ENCODE results near the gene IKZF5.

The IKZF5 gene

GRCh38 chr10:122954731-122955050, 53.9 kb downstream of the IKZF5 start:
- H3K4me3 Mint-ChIP-seq, result no peak overlapping the region
- peaks cover 18% of the 10 kb centered on the region for H3K4me1 Mint-ChIP-seq
- H3K27me3 Mint-ChIP-seq (ENCODE audit: low read depth, poor library complexity), result peaks cover 33% of the 10 kb centered on the region
- H3K27ac Mint-ChIP-seq, result no peak overlapping the region
- no peak for TF ChIP-seq CTCF (IDR thresholded peaks at IDR 0.05)
- peaks cover 14% of the 10 kb centered on the region for H3K36me3 Mint-ChIP-seq (ENCODE audit: low read depth)
- peaks cover 25% of the 10 kb centered on the region for H3K9me3 Mint-ChIP-seq
- peak; percentile 1 for DNase-seq

- Mint-ChIP-seq H3K27ac (peak within 1 kb of the TSS; percentile 88), H3K4me1 (peaks cover 18% of the 10 kb centered on the region), H3K36me3 (ENCODE audit: low read depth) (peaks cover 18% of the 10 kb centered on the region), H3K27me3 (ENCODE audit: low read depth, poor library complexity) (peaks cover 33% of the 10 kb centered on the region), H3K9me3 (peaks cover 25% of the 10 kb centered on the region), H3K4me3 (peak within 1 kb of the TSS; percentile 91)
- peak; percentile 96 for DNase-seq
- TF ChIP-seq CTCF (IDR thresholded peaks at IDR 0.05), result no peak
Observed at GRCh38 chr10:122953902-122954730, 54.5 kb downstream of the IKZF5 start, which contains the start of gene C10orf88. C10orf88 (minus strand) TSS chr10:122954227; CDS start chr10:122954178, 49 bp downstream.

- DNase-seq, result no peak
- Mint-ChIP-seq H3K4me1 (peaks cover 18% of the 10 kb centered on the region), H3K4me3 (no peak overlapping the region), H3K9me3 (peaks cover 7% of the 10 kb centered on the region), H3K27ac (no peak overlapping the region), H3K27me3 (ENCODE audit: low read depth, poor library complexity) (peaks cover 2% of the 10 kb centered on the region), H3K36me3 (ENCODE audit: low read depth) (peaks cover 47% of the 10 kb centered on the region)
- no peak for TF ChIP-seq CTCF (IDR thresholded peaks at IDR 0.05)
Observed at GRCh38 chr10:122949296-122949695, 59.3 kb downstream of the IKZF5 start.

Data from nephron progenitor cell (in vitro differentiated cells).